T-helper 2 cell treated with Interferon-gamma antibody and Interleukin-4, amounts not matched to agents 5 μg/mL and 100 μg/mL, for 36 hours (primary cell): ENCODE measurements around the gene MEF2C.
A peak's percentile ranks its signal among the peaks of the same experiment; 100 is the strongest.

Experiments
- DNase-seq: peaks from one replicate; pipeline ENCODE4 v3.0.0; 2021; ENCODE audit warnings: low spot score
- H3K27ac Mint-ChIP-seq: one replicate; pipeline ENCODE4 v1.8.0; 2021; ENCODE audit warnings: mild to moderate bottlenecking, mixed read lengths
- H3K27me3 Mint-ChIP-seq: one replicate; pipeline ENCODE4 v1.8.0; 2021; ENCODE audit warnings: low read depth, mixed read lengths
- H3K36me3 Mint-ChIP-seq: one replicate; pipeline ENCODE4 v1.8.0; 2021; ENCODE audit warnings: low read depth, mixed read lengths
- H3K4me1 Mint-ChIP-seq: one replicate; pipeline ENCODE4 v1.8.0; 2021; ENCODE audit warnings: low read depth, mixed read lengths
- H3K4me3 Mint-ChIP-seq: one replicate; pipeline ENCODE4 v1.8.0; 2022; ENCODE audit warnings: mild to moderate bottlenecking, moderate library complexity, mixed read lengths
- H3K9me3 Mint-ChIP-seq: one replicate; pipeline ENCODE4 v1.8.0; 2021; ENCODE audit warnings: mixed read lengths

MEF2C gene

GRCh38 chr5:88675708-88676636 lies 207.0 kb downstream of the MEF2C start:
- Mint-ChIP-seq H3K27me3 (peaks cover 88% of the 10 kb centered on the region), H3K27ac (peak overlapping the region; percentile 69), H3K36me3 (peaks cover 6% of the 10 kb centered on the region), H3K9me3 (peaks cover 4% of the 10 kb centered on the region), H3K4me3 (peak overlapping the region; percentile 71), H3K4me1 (peaks cover 16% of the 10 kb centered on the region)
- no peak for DNase-seq

- H3K27ac Mint-ChIP-seq, result peak overlapping the region; percentile 69
- peaks cover 4% of the 10 kb centered on the region for H3K9me3 Mint-ChIP-seq
- no peak for DNase-seq
- peak overlapping the region; percentile 71 for H3K4me3 Mint-ChIP-seq
- peaks cover 6% of the 10 kb centered on the region for H3K36me3 Mint-ChIP-seq
- peaks cover 16% of the 10 kb centered on the region for H3K4me1 Mint-ChIP-seq
- H3K27me3 Mint-ChIP-seq, result peaks cover 87% of the 10 kb centered on the region
These were observed 207.7 kb downstream of the MEF2C start for GRCh38 chr5:88675168-88675707.

GRCh38 chr5:88674356-88675167 lies 208.4 kb downstream of the MEF2C start:
- DNase-seq, result no peak
- peak overlapping the region; percentile 71 for H3K4me3 Mint-ChIP-seq
- peaks cover 87% of the 10 kb centered on the region for H3K27me3 Mint-ChIP-seq
- H3K9me3 Mint-ChIP-seq, result peaks cover 4% of the 10 kb centered on the region
- peaks cover 16% of the 10 kb centered on the region for H3K4me1 Mint-ChIP-seq
- H3K36me3 Mint-ChIP-seq, result peaks cover 6% of the 10 kb centered on the region
- H3K27ac Mint-ChIP-seq, result peak overlapping the region; percentile 68

- peak overlapping the region; percentile 73 for H3K4me3 Mint-ChIP-seq
- H3K27me3 Mint-ChIP-seq, result peaks cover 86% of the 10 kb centered on the region
- H3K36me3 Mint-ChIP-seq, result peaks cover 6% of the 10 kb centered on the region
- no peak for DNase-seq
- H3K27ac Mint-ChIP-seq, result peak overlapping the region; percentile 77
- peaks cover 16% of the 10 kb centered on the region for H3K4me1 Mint-ChIP-seq
- H3K9me3 Mint-ChIP-seq, result peaks cover 4% of the 10 kb centered on the region
These were observed 209.5 kb downstream of the MEF2C start for GRCh38 chr5:88673253-88674105.

GRCh38 chr5:88672644-88673252 lies 210.2 kb downstream of the MEF2C start:
- DNase-seq, result no peak
- peaks cover 18% of the 10 kb centered on the region for H3K4me1 Mint-ChIP-seq
- H3K27ac Mint-ChIP-seq, result peak overlapping the region; percentile 77
- peaks cover 6% of the 10 kb centered on the region for H3K36me3 Mint-ChIP-seq
- no peak overlapping the region for H3K4me3 Mint-ChIP-seq
- H3K27me3 Mint-ChIP-seq, result peaks cover 87% of the 10 kb centered on the region
- H3K9me3 Mint-ChIP-seq, result peaks cover 4% of the 10 kb centered on the region

GRCh38 chr5:88671505-88672499 lies 211.2 kb downstream of the MEF2C start:
- H3K36me3 Mint-ChIP-seq, result peaks cover 6% of the 10 kb centered on the region
- peaks cover 4% of the 10 kb centered on the region for H3K9me3 Mint-ChIP-seq
- no peak overlapping the region for H3K4me3 Mint-ChIP-seq
- H3K4me1 Mint-ChIP-seq, result peaks cover 25% of the 10 kb centered on the region
- H3K27ac Mint-ChIP-seq, result peak overlapping the region; percentile 41
- no peak for DNase-seq
- peaks cover 89% of the 10 kb centered on the region for H3K27me3 Mint-ChIP-seq

DNA sequence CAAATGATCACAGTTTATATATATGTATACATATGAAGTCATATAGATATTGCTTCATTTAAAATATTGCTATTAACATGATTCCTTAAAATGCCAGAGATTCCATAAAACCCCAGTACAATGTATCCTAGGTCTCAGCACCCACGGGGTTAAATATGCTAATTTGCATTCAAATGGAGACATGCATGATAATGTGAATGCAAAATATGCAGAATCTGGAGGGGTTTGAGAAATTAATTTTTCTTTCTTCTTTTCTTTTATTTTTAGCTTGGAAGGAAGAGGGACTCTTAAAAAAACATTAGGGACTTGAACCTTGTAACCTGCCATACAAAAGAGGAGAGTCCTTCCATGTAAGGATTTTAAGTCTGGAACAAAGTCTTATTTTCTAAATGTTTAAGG lies 211.9 kb downstream of the MEF2C start:
- Mint-ChIP-seq H3K27me3 (peaks cover 91% of the 10 kb centered on the region), H3K4me1 (peaks cover 27% of the 10 kb centered on the region), H3K4me3 (no peak overlapping the region), H3K36me3 (peaks cover 6% of the 10 kb centered on the region), H3K9me3 (peaks cover 4% of the 10 kb centered on the region), H3K27ac (no peak overlapping the region)
- no peak for DNase-seq

DNA sequence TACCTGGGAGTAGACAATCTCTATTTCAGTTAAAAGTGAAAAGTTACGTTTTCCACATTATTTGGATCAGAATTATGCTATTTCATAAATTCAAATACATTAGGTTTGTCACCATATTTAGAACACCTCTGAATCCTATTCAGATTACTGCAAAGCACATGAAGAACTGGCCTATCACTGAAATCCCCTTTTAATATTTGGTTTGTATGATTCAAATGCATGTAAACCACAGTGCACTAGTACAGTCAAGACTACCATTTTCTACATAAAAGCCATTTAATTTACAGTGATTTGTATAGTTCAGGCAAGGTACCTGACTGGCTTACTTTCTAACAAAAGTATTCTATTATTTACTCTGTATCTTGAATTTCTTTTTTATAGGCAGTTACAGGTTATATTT lies 212.5 kb downstream of the MEF2C start:
- peaks cover 92% of the 10 kb centered on the region for H3K27me3 Mint-ChIP-seq
- peaks cover 30% of the 10 kb centered on the region for H3K4me1 Mint-ChIP-seq
- H3K4me3 Mint-ChIP-seq, result no peak overlapping the region
- H3K36me3 Mint-ChIP-seq, result peaks cover 6% of the 10 kb centered on the region
- H3K27ac Mint-ChIP-seq, result no peak overlapping the region
- H3K9me3 Mint-ChIP-seq, result peaks cover 3% of the 10 kb centered on the region
- DNase-seq, result no peak

- Mint-ChIP-seq H3K9me3 (no peaks in the 10 kb centered on the region), H3K27me3 (peaks cover 92% of the 10 kb centered on the region), H3K4me3 (no peak overlapping the region), H3K27ac (no peak overlapping the region), H3K4me1 (peaks cover 24% of the 10 kb centered on the region), H3K36me3 (peaks cover 3% of the 10 kb centered on the region)
- no peak for DNase-seq
These were observed 213.5 kb downstream of the MEF2C start for GRCh38 chr5:88669371-88670050.

DNA sequence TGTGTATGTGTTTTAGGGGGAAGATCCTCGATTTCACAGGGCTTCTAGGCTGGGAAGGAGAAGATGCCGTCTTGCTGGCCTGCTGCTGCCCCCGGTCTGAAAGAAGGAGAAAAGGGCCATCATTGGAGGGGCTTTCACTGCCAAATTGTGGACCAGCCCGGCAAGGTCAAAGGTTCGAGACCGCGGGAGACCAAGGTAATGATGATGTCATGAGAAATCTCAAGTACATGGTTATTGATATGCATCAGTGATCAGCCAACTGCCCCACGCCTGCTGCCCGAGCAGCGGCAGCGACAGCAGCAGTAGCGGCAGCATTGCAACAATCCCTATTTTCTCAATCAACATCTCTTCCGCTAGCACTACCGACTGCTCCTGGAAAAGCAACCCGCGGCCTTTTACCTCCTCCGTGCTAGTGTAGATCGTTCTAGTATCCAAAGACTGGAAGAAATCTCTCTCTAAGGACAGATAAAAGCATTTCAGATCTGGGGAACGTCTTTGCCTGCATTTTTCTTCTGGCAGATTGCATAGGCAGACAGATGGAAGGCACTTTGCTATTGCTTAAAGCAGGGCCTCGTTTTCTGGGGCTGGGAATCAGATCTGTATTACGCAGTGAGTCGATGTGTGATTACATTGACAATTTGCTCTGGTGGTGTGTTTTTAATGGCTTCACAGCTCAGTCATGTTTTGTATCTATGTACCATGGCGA lies 215.3 kb downstream of the MEF2C start:
- Mint-ChIP-seq H3K36me3 (no peaks in the 10 kb centered on the region), H3K27me3 (peaks cover 95% of the 10 kb centered on the region), H3K4me3 (peak overlapping the region; percentile 86), H3K27ac (no peak overlapping the region), H3K4me1 (peaks cover 20% of the 10 kb centered on the region), H3K9me3 (no peaks in the 10 kb centered on the region)
- no peak for DNase-seq
